GM12875 (cell line): ENCODE data around the gene MBD3.

Source experiments
- H3K4me3 ChIP-seq: one replicate; pipeline ENCODE4 v1.5.1; 2011; ENCODE audit warnings: low read depth, low read length, control low read depth
- CTCF ChIP-seq: IDR thresholded peaks from 2 replicates; pipeline ENCODE4 v1.5.1; 2011; ENCODE audit warnings: low read depth, mild to moderate bottlenecking, control low read depth, inconsistent platforms, low read length, moderate library complexity, borderline replicate concordance; ENCODE audit not compliant: insufficient read depth

The MBD3 gene

GRCh38 chr19:1526979-1527649, 65.6 kb downstream of the MBD3 start:
- no peak overlapping the region for H3K4me3 ChIP-seq
- no peak for TF ChIP-seq CTCF

- H3K4me3 ChIP-seq: no peak overlapping the region
- no peak for TF ChIP-seq CTCF
These were observed 66.4 kb downstream of the MBD3 start for GRCh38 chr19:1526066-1526778.

- no peak overlapping the region for H3K4me3 ChIP-seq
- no peak for TF ChIP-seq CTCF
These were observed 67.3 kb downstream of the MBD3 start for GRCh38 chr19:1525343-1525742.

- no peak for TF ChIP-seq CTCF
- no peak overlapping the region for H3K4me3 ChIP-seq
These were observed 67.7 kb downstream of the MBD3 start for GRCh38 chr19:1524972-1525325.

GRCh38 chr19:1524287-1524971, 68.2 kb downstream of the MBD3 start:
- no peak overlapping the region for H3K4me3 ChIP-seq
- no peak for TF ChIP-seq CTCF
